Upper lobe of left lung (tissue), 6 donors: Measurements from ENCODE around the gene TAF5. TPM values are rescaled to one million over a fixed set of nuclear protein-coding genes. Genes with fewer than 3 reads are reported as not detected.

ENCODE experiments used
- ATAC-seq, 2 donors: fragments of 200-7000 bp; cut with Tn5 transposase; one replicate each; pipeline ENCODE4 v1.9.1; 2022; ENCODE audit warnings: mild to moderate bottlenecking in 2 of 2, moderate library complexity in 2 of 2; ENCODE audit not compliant: low FRiP score in 2 of 2
- DNase-seq, 2 donors: peaks; one replicate each; pipeline ENCODE4 v3.0.0-alpha.2; 2019 to 2020
- H3K27ac ChIP-seq, 4 donors: fragments of 200-600 bp; sonication (generic); one replicate each; pipeline ENCODE4 v1.5.1; 2016 to 2019
- H3K27me3 ChIP-seq, 4 donors: fragments of 200-600 bp; sonication (generic); one replicate each; pipeline ENCODE4 v1.5.1; 2017 to 2019
- H3K36me3 ChIP-seq, 4 donors: fragments of 200-600 bp; sonication (generic); one replicate each; pipeline ENCODE4 v1.5.1; 2016 to 2019
- H3K4me1 ChIP-seq, 4 donors: fragments of 200-600 bp; sonication (generic); one replicate each; pipeline ENCODE4 v1.5.1; 2018 to 2019
- H3K4me3 ChIP-seq, 4 donors: fragments of 200-600 bp; sonication (generic); one replicate each; pipeline ENCODE4 v1.5.1; 2017 to 2019; ENCODE audit warnings: mild to moderate bottlenecking in 2 of 4, moderate library complexity in 1 of 4
- H3K9me3 ChIP-seq, 4 donors: fragments of 200-600 bp; sonication (generic); one replicate each; pipeline ENCODE4 v1.5.1; 2018 to 2019
- EP300 ChIP-seq, 4 donors: sonication (generic); formaldehyde crosslinking; IDR thresholded peaks; one replicate each; pipeline ENCODE4 v1.5.1; 2017; ENCODE audit warnings: antibody characterized with exemption in 4 of 4, control low read depth in 2 of 4
- POLR2A ChIP-seq, 4 donors: fragments of 450-650 bp; IDR thresholded peaks; one replicate each; pipeline ENCODE4 v1.5.1; 2016 to 2017; ENCODE audit warnings: antibody characterized with exemption in 4 of 4, mild to moderate bottlenecking in 2 of 4
- POLR2AphosphoS5 ChIP-seq, 2 donors: sonication (generic); formaldehyde crosslinking; IDR thresholded peaks; one replicate each; pipeline ENCODE4 v1.5.1; 2017; ENCODE audit warnings: antibody characterized with exemption in 2 of 2
- WGBS, 2 donors: methylation state at CpG; one replicate each; pipeline ENCODE4 v1.1.5; 2017 to 2018; 5-methylcytosine and 5-hydroxymethylcytosine counted together
- total RNA-seq, 6 donors: library from RNA; depleted of rRNA in 4 of 6; stranded (reverse); fragments of >200 nt in 4 of 6; gene quantifications; one replicate each; pipeline versions ENCODE4 v1.1.0 to v1.2.1, GENCODE V29; 2016 to 2021
- TF ChIP-seq, protein P1 (sequence below), 6 experiments: fragments of 450-650 bp in 4 of 6; fragments of 200-600 bp in 2 of 6; sonication (generic) in 2 of 6; IDR thresholded peaks; one replicate each; pipeline ENCODE4 v1.5.1; 2016 to 2019; ENCODE audit warnings: antibody characterized with exemption in 6 of 6
- donor health status: DM: no; HTN: no; CAD: no; lungs with moderate emphysema.
- donor health status: DM: no; HTN: yes; CAD: no; lungs with severe emphysema.

Gene TAF5
- total RNA-seq, 6 donors from 2014 or later = 1.1 to 7.6 (median 4.4) TPM

DNA sequence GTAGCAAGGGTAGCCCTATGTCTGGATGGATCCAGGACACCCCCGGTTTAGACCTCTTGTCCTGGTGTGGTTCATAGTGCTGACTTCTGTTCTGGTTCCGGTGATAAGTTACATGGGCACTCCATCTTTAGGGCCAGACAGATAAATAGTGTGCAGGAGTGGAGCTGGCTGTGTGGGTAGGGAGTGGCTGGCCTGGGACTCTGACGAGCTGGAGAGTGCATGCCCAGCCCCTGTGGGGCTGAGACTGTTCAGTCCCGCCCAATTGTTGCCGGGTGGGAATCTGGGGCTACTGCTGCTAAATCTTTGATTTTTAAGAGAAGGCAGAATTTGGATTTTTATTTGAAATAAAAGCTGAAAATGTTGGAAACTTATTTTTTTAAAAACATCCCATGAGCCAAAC is 56.0 kb downstream of the TAF5 start:
- H3K9me3 ChIP-seq = no peaks in the 10 kb centered on the region
- no peak overlapping the region for H3K4me3 ChIP-seq
- whole genome bisulfite sequencing, 2 donors = 86 to 96% methylated on average over 5 of the region's 5 CpGs
- no peaks in the 10 kb centered on the region for H3K4me1 ChIP-seq
- no peak overlapping the region for H3K27ac ChIP-seq
- DNase-seq (no peak), ATAC-seq (peak in 1 of 2 donors; percentile 29)
- H3K36me3 ChIP-seq = peaks cover 15 to 95% (median 73%) of the 10 kb centered on the region in 4 donors
- TF ChIP-seq, protein P1, sequence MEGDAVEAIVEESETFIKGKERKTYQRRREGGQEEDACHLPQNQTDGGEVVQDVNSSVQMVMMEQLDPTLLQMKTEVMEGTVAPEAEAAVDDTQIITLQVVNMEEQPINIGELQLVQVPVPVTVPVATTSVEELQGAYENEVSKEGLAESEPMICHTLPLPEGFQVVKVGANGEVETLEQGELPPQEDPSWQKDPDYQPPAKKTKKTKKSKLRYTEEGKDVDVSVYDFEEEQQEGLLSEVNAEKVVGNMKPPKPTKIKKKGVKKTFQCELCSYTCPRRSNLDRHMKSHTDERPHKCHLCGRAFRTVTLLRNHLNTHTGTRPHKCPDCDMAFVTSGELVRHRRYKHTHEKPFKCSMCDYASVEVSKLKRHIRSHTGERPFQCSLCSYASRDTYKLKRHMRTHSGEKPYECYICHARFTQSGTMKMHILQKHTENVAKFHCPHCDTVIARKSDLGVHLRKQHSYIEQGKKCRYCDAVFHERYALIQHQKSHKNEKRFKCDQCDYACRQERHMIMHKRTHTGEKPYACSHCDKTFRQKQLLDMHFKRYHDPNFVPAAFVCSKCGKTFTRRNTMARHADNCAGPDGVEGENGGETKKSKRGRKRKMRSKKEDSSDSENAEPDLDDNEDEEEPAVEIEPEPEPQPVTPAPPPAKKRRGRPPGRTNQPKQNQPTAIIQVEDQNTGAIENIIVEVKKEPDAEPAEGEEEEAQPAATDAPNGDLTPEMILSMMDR (IDR thresholded peaks at IDR 0.05) = no peak
- TF ChIP-seq EP300 (IDR thresholded peaks at IDR 0.05) = no peak
- no peak for TF ChIP-seq POLR2AphosphoS5 (IDR thresholded peaks at IDR 0.05)
- TF ChIP-seq POLR2A (IDR thresholded peaks at IDR 0.05) = no peak
- H3K27me3 ChIP-seq = no peaks in the 10 kb centered on the region

- DNase-seq (no peak), ATAC-seq (no peak)
- Histone ChIP-seq H3K27me3 (no peaks in the 10 kb centered on the region), H3K4me1 (peaks cover 0 to 6% (median 0%) of the 10 kb centered on the region in 4 donors), H3K27ac (no peak overlapping the region), H3K4me3 (no peak overlapping the region), H3K36me3 (peaks cover 12 to 90% (median 47%) of the 10 kb centered on the region in 4 donors), H3K9me3 (no peaks in the 10 kb centered on the region)
- 92 to 94% methylated on average over 9 of the region's 9 CpGs for WGBS, 2 donors
- TF ChIP-seq EP300 (IDR thresholded peaks at IDR 0.05) = no peak
- TF ChIP-seq, protein P1 (IDR thresholded peaks at IDR 0.05) = no peak
- TF ChIP-seq POLR2A (IDR thresholded peaks at IDR 0.05) = no peak
- TF ChIP-seq POLR2AphosphoS5 (IDR thresholded peaks at IDR 0.05) = no peak
These were observed 60.1 kb downstream of the TAF5 start for GRCh38 chr10:103427866-103428265.

GRCh38 chr10:103428989-103429643 is 61.3 kb downstream of the TAF5 start:
- H3K9me3 ChIP-seq = no peaks in the 10 kb centered on the region
- H3K27me3 ChIP-seq = no peaks in the 10 kb centered on the region
- peaks cover 0 to 6% (median under 1%) of the 10 kb centered on the region in 4 donors for H3K4me1 ChIP-seq
- no peak for DNase-seq
- H3K4me3 ChIP-seq = no peak overlapping the region
- H3K27ac ChIP-seq = no peak overlapping the region
- TF ChIP-seq POLR2A (IDR thresholded peaks at IDR 0.05) (no peak), POLR2AphosphoS5 (IDR thresholded peaks at IDR 0.05) (no peak), EP300 (IDR thresholded peaks at IDR 0.05) (no peak)
- TF ChIP-seq, protein P1 (IDR thresholded peaks at IDR 0.05) = no peak
- ATAC-seq = no peak
- WGBS, 2 donors = 54 to 65% methylated on average over 5 of the region's 5 CpGs
- peaks cover 0 to 88% (median 42%) of the 10 kb centered on the region in 4 donors for H3K36me3 ChIP-seq

GRCh38 chr10:103429647-103430046 is 61.9 kb downstream of the TAF5 start:
- peaks cover 0 to 88% (median 40%) of the 10 kb centered on the region in 4 donors for H3K36me3 ChIP-seq
- DNase-seq (no peak), ATAC-seq (no peak)
- whole genome bisulfite sequencing, 2 donors = 93 to 95% methylated on average over 5 of the region's 5 CpGs
- no peaks in the 10 kb centered on the region for H3K9me3 ChIP-seq
- no peak overlapping the region for H3K4me3 ChIP-seq
- H3K27me3 ChIP-seq = no peaks in the 10 kb centered on the region
- TF ChIP-seq POLR2A (IDR thresholded peaks at IDR 0.05) (no peak), EP300 (IDR thresholded peaks at IDR 0.05) (no peak), POLR2AphosphoS5 (IDR thresholded peaks at IDR 0.05) (no peak)
- TF ChIP-seq, protein P1 (IDR thresholded peaks at IDR 0.05) = no peak
- H3K4me1 ChIP-seq = peaks cover 0 to 6% (median 2%) of the 10 kb centered on the region in 4 donors
- H3K27ac ChIP-seq = no peak overlapping the region

DNA sequence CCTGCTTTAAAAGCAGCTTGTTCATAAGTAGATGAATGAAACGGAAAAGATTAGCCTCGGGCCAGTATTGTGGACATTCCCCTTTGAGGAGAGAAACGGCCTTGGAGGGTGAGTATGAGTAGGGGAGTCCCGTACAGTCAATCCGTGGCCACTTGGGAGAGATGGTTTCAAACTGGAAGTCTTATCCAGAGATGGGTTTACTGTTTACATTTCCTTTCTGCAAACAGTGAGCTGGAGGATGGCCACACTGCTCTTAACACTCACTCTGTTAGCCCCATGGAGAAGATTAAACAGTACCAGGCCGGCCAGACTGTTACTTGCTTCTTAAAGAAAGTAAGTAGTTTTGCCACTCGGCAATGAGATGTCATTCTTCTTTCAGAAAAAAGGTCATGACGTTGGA is 64.1 kb downstream of the TAF5 start:
- ATAC-seq (no peak), DNase-seq (no peak)
- H3K4me3 ChIP-seq = no peak overlapping the region
- H3K27me3 ChIP-seq = no peaks in the 10 kb centered on the region
- H3K9me3 ChIP-seq = no peaks in the 10 kb centered on the region
- H3K27ac ChIP-seq = no peak overlapping the region
- H3K4me1 ChIP-seq = peaks cover 0 to 6% (median 2%) of the 10 kb centered on the region in 4 donors
- 50 to 57% methylated on average over 8 of the region's 8 CpGs for WGBS, 2 donors
- H3K36me3 ChIP-seq = peaks cover 0 to 89% (median 43%) of the 10 kb centered on the region in 4 donors
- TF ChIP-seq, protein P1 (IDR thresholded peaks at IDR 0.05) = no peak
- TF ChIP-seq POLR2A (IDR thresholded peaks at IDR 0.05) = no peak
- TF ChIP-seq POLR2AphosphoS5 (IDR thresholded peaks at IDR 0.05) = no peak
- no peak for TF ChIP-seq EP300 (IDR thresholded peaks at IDR 0.05)
